ENCODE measurements around the gene STXBP6. TPM values are rescaled to one million over a fixed set of nuclear protein-coding genes. Genes with fewer than 3 reads are reported as not detected.

The STXBP6 gene
- total RNA-seq, 1 donor from 2014 or later, result 11.0 TPM

GRCh38 chr14:24851837-24852236, 198.1 kb downstream of the STXBP6 start:
- peaks cover 9% of the 10 kb centered on the region for H3K4me1 Mint-ChIP-seq
- no peak overlapping the region for H3K27ac Mint-ChIP-seq
- TF ChIP-seq, protein P1, sequence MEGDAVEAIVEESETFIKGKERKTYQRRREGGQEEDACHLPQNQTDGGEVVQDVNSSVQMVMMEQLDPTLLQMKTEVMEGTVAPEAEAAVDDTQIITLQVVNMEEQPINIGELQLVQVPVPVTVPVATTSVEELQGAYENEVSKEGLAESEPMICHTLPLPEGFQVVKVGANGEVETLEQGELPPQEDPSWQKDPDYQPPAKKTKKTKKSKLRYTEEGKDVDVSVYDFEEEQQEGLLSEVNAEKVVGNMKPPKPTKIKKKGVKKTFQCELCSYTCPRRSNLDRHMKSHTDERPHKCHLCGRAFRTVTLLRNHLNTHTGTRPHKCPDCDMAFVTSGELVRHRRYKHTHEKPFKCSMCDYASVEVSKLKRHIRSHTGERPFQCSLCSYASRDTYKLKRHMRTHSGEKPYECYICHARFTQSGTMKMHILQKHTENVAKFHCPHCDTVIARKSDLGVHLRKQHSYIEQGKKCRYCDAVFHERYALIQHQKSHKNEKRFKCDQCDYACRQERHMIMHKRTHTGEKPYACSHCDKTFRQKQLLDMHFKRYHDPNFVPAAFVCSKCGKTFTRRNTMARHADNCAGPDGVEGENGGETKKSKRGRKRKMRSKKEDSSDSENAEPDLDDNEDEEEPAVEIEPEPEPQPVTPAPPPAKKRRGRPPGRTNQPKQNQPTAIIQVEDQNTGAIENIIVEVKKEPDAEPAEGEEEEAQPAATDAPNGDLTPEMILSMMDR (IDR thresholded peaks at IDR 0.05), result no peak
- TF ChIP-seq EZH2phosphoT487 (IDR thresholded peaks at IDR 0.05), result no peak
- no peak for TF ChIP-seq EZH2 (IDR thresholded peaks at IDR 0.05)
- no peaks in the 10 kb centered on the region for H3K9me3 Mint-ChIP-seq
- no peak overlapping the region for H3K4me2 ChIP-seq
- H3K4me3 Mint-ChIP-seq, result no peak overlapping the region
- no peaks in the 10 kb centered on the region for H3F3A ChIP-seq (ENCODE audit: low read depth)
- no peak overlapping the region for H3K27ac ChIP-seq
- H3K4me1 ChIP-seq, result peaks cover 8% of the 10 kb centered on the region
- H3K36me3 Mint-ChIP-seq, result no peaks in the 10 kb centered on the region
- H3K4me3 ChIP-seq, result no peak overlapping the region
- H4K20me1 ChIP-seq (ENCODE audit: low read depth), result no peaks in the 10 kb centered on the region
- H3K9ac ChIP-seq, result no peak overlapping the region
- H2AFZ ChIP-seq (replicated peaks), result no peak overlapping the region
- no peaks in the 10 kb centered on the region for H3K9me3 ChIP-seq (ENCODE audit: low read depth)
- no peaks in the 10 kb centered on the region for H3K27me3 Mint-ChIP-seq (ENCODE audit: insufficient read depth, low read depth)
- no peaks in the 10 kb centered on the region for H3K79me2 ChIP-seq (ENCODE audit: low read depth)
- no peak for DNase-seq (ENCODE audit: low spot score)
- no peaks in the 10 kb centered on the region for H3K27me3 ChIP-seq
- no peaks in the 10 kb centered on the region for H3K36me3 ChIP-seq

GRCh38 chr14:24851406-24851805, 198.5 kb downstream of the STXBP6 start:
- Histone ChIP-seq H3F3A (ENCODE audit: low read depth) (no peaks in the 10 kb centered on the region), H3K9ac (no peak overlapping the region), H3K27ac (no peak overlapping the region), H3K36me3 (no peaks in the 10 kb centered on the region), H3K4me1 (peaks cover 8% of the 10 kb centered on the region), H3K4me3 (no peak overlapping the region), H3K27me3 (no peaks in the 10 kb centered on the region), H4K20me1 (ENCODE audit: low read depth) (no peaks in the 10 kb centered on the region), H3K9me3 (ENCODE audit: low read depth) (no peaks in the 10 kb centered on the region), H2AFZ (replicated peaks) (no peak overlapping the region), H3K79me2 (ENCODE audit: low read depth) (no peaks in the 10 kb centered on the region), H3K4me2 (no peak overlapping the region)
- TF ChIP-seq, protein P1 (IDR thresholded peaks at IDR 0.05), result no peak
- no peak for TF ChIP-seq EZH2 (IDR thresholded peaks at IDR 0.05)
- TF ChIP-seq EZH2phosphoT487 (IDR thresholded peaks at IDR 0.05), result no peak
- Mint-ChIP-seq H3K27me3 (ENCODE audit: insufficient read depth, low read depth) (no peaks in the 10 kb centered on the region), H3K4me1 (peaks cover 6% of the 10 kb centered on the region), H3K27ac (no peak overlapping the region), H3K36me3 (no peaks in the 10 kb centered on the region), H3K9me3 (no peaks in the 10 kb centered on the region), H3K4me3 (no peak overlapping the region)
- DNase-seq (ENCODE audit: low spot score), result no peak

GRCh38 chr14:24850072-24850471, 199.9 kb downstream of the STXBP6 start:
- Histone ChIP-seq H3K4me2 (no peak overlapping the region), H3K79me2 (ENCODE audit: low read depth) (no peaks in the 10 kb centered on the region), H4K20me1 (ENCODE audit: low read depth) (no peaks in the 10 kb centered on the region), H3K4me3 (no peak overlapping the region), H2AFZ (replicated peaks) (no peak overlapping the region), H3K9ac (no peak overlapping the region), H3F3A (ENCODE audit: low read depth) (no peaks in the 10 kb centered on the region), H3K4me1 (peaks cover 12% of the 10 kb centered on the region), H3K27ac (no peak overlapping the region), H3K9me3 (ENCODE audit: low read depth) (no peaks in the 10 kb centered on the region), H3K36me3 (no peaks in the 10 kb centered on the region), H3K27me3 (no peaks in the 10 kb centered on the region)
- DNase-seq (ENCODE audit: low spot score), result no peak
- no peaks in the 10 kb centered on the region for H3K9me3 Mint-ChIP-seq
- H3K4me1 Mint-ChIP-seq, result peaks cover 6% of the 10 kb centered on the region
- H3K4me3 Mint-ChIP-seq, result no peak overlapping the region
- H3K27me3 Mint-ChIP-seq (ENCODE audit: insufficient read depth, low read depth), result no peaks in the 10 kb centered on the region
- no peak for TF ChIP-seq EZH2 (IDR thresholded peaks at IDR 0.05)
- TF ChIP-seq, protein P1 (IDR thresholded peaks at IDR 0.05), result no peak
- no peaks in the 10 kb centered on the region for H3K36me3 Mint-ChIP-seq
- no peak overlapping the region for H3K27ac Mint-ChIP-seq

Data from neural progenitor cell (in vitro differentiated cells).